Posterior cingulate gyrus (tissue), 11 donors: ENCODE results near the gene DNAJC6.

ENCODE experiments used
- DNase-seq, 10 donors: peaks; one replicate each; pipeline versions ENCODE4 v3.0.0 to v3.0.0-alpha.2; 2020 to 2021; ENCODE audit warnings: mixed read lengths in 3 of 10
- intact Hi-C: fragments of 100-400 bp; cut with DNase I; formaldehyde crosslinking; loops from one replicate; pipeline ENCODE4 v1.15.1; 2023

Gene DNAJC6

DNA sequence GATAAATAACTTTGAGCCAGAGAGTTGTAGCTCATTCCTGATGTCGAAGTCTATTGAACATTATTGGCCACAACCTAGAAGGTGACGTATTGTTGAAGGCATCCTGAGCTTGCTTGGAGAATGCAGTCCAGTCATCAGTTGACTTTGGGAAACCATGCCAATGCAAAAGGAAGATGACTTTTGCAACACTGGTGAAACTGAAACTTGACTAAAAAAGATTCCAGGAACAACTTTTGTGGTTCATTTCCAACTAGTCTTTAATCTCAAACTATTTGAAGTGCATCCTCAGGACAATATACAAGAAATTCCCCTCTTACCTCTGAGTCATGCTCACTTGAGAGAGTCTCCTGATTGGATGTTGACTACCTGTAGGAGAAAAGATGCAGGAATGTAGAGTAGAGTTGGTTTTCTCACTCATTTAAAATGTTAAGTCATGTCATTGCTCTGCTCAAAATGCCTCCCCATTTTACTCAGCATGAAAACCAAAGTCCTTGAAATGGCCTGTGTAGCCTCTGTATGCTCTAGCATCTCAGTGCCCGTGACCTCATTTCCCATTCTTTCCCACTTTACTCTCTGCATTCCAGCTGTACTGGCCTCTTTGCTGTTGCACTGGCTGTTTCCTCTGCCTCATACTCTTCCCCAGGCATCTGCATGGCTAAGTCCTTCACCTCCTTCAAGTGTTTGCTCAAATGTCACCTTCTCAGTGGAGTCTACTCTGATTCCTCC lies 86.7 kb downstream of the DNAJC6 start:
- no peak for DNase-seq
- intact Hi-C loops = no loop called here

DNA sequence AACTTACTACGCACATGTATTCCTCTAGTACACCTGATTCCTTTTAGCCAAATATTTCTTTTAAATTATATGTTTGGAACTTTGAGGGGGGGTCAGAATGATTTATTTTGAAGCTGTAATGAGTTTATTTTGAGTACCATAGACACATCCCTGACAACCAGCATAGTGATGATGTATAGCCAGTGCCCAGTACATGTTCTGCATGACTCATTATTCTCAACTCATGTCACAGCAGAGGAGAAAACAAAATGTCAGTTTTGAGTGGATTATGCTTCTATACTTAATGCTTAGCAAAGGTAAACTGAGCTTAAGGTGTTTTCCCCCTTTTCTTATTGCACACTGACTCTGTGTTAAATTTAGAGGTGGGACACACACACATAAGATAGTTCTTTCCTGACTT lies 88.7 kb downstream of the DNAJC6 start:
- intact Hi-C loops = no loop called here
- no peak for DNase-seq

DNA sequence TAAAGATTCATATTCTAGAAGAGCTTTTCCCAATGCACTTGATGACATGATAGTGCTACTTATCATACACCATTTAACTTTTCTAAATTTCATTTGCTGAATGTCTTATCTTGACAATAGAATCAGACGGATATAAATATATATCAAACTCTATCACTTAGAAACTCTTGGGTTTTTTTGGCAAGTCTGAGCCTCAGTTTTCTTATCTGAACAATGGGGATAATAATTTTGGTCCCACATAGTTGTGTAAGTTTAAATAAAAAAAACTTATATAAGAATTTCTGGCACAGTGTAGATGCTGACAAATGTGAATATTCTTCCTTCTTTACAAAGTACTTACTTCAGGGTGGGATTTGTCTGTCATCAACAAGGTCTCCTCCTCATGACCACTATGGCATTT lies 89.7 kb downstream of the DNAJC6 start:
- DNase-seq = no peak

DNA sequence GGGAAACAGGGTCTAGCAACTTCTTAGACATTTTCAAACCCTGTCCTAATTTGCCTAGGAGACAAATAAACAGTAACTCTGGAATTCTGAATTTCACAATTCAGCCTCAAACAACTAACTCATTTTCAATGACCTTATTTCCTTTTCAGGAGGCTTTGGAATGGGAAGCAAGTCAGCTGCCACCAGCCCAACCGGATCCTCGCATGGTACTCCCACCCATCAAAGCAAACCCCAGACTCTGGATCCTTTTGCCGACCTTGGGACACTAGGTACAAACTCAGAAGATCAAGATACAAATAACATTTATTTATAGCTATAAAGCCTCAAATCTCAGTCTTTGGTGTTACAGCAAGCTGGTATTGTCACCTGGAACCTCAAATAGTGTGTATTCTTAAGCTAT lies 92.3 kb downstream of the DNAJC6 start:
- intact Hi-C loops = no loop called here
- peak in 1 of 10 donors; percentile 61 for DNase-seq

More for the DNA sequence above, 89.7 kb downstream of the DNAJC6 start:
- intact Hi-C loops = no loop called here

DNA sequence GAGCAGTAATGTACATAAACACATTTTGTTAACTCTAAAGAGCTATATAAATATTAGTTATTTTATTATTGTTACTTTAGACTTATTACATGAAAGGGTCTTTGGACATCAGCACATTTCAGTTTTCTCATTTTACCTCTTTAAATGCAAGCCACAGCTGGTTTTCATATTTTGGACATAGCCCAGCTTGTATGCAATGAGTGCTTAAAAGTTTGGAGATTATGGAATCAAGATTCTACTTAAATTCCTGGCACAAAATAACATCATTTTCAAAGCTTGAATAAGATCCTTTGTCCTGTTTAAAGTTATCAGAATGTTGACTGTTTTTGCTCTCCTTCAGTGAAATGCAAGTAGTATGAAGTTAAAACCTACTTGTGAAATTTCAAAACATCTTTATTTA lies 95.6 kb downstream of the DNAJC6 start:
- no peak for DNase-seq
- intact Hi-C loops = no loop called here

DNA sequence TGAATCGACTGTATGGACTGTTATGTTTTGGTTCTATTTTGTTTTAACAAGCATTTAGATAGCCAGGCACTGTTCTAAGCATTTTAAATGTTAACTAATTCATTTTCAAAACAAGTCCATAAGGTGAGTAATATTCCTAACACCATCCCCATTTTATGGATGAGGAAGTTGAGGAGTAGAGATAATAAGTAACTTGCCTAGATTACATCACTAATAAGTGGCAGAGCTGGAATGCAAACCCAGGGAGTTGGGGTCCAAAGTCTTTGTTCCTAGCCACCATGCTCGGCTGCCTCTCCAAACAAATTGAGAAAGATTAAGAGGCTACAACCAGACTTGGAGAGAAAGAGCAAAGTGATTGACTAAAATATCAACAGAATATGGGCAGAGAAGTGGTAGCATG lies 98.5 kb downstream of the DNAJC6 start:
- DNase-seq = no peak
- intact Hi-C loops = no loop called here

DNA sequence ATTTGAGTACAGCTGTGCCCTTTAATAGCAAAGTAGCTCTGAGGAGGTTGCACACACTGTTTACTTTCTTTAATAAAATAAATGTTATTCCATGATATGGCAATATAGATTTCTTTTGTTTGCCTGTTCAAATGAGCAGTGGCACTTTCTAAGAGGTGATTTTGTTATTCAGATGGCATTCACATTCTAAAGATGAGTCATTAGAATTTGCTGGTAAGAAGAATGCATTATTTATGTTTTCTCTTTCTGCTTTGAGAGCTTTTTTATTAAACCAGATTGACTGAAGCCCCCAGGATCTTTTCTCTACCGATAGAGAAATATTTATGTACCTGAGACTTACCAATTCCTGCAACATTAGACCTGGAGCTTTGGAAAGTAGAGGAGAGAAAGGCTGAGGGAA lies 100.0 kb downstream of the DNAJC6 start:
- no peak for DNase-seq
- intact Hi-C loops = no loop called here

DNA sequence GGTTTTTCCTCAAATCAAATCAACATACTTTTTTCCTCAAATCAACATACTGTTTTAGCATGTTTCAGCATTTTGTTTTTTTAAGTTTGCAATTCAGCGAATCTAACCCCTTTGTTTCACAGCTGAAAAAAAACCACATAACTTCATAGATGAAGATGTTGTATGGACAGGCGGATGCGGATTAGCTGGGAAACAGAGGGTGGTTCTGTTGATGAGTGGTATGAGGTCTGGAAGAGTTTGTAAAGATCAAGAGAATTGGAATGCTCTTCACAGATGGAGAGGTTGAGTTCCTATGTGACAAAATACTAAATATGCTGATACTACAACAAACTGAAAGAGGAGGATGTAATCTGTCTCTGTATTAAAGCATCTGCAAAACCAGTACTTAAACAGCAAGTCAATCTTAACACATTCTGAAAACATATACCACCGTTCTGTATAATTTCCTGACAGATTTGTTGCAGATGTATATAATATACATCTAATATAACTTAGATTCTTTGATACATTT lies 100.5 kb downstream of the DNAJC6 start:
- intact Hi-C loops = no loop called here

DNA sequence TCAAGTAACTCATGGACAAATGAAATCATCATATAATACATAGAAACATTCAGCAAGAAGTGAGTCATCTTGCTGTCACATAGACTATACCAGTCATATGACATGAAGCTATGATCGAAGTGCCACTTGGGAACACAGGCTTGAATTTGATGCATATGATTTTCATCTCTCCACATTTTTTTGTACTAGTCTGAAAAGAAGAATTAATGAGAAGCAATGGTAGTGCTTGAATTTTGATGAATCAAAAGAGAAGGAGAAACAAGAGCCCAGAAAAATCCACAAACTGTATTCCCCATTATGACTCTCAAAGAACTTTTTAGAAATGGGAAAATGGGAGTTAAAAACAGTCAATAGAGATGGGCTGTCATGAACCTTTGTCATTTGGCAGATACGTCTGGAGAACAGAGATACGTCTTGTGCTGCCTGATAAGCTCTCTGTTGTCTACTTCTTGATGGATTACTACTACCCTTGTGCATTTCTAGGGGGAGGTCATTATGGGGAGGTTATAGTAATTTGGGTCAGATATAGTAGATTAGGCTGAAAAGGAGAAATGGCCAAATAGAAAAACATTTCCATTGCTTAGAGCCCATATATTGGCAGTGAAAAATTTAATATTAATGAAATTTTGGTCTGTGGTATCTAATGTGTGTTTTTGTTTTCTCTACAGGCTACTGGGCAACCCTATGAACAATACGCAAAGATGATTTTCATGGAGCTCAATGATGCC lies 103.1 kb downstream of the DNAJC6 start:
- no peak for DNase-seq
- intact Hi-C loops = no loop called here

More for the DNA sequence above, 100.5 kb downstream of the DNAJC6 start:
- DNase-seq = no peak

DNA sequence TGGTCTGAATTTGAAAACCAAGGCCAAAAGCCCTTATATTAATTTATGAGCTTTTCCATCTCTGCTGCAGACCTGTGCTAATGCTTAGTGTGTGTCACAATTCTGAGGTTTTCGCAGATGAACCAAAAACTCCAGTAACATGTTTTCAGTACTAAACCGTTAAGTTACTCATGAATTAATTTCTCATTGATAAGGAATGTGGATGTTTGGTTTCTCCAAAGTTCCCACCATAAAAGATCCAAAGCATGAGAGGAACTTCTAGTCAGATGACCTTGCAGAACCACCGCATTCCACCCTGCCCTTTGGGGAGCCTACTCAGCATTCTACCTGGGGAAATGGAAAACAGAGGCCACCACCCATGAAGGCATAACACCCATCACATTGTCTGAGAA lies 103.6 kb downstream of the DNAJC6 start:
- intact Hi-C loops = no loop called here

DNA sequence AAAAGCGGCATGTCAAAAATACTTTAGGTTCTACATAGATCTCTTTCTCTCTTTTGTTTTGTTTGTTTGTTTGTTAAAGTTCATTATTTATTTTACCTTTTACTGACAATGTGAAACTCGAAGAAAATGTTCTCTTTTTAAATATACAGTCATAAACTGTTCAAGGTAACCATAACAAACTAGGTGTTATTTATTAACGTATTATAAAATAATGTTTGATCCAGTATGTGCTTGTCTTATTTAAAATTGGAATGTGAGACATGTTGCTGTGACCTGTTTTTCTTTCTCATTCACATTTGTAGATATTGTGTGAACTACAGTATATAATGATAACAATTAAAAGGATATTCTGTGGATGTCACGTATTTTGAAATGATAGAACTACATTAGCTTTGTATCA lies 105.2 kb downstream of the DNAJC6 start:
- no peak for DNase-seq
- intact Hi-C loops = no loop called here

More for the DNA sequence above, 103.6 kb downstream of the DNAJC6 start:
- DNase-seq = no peak

DNA sequence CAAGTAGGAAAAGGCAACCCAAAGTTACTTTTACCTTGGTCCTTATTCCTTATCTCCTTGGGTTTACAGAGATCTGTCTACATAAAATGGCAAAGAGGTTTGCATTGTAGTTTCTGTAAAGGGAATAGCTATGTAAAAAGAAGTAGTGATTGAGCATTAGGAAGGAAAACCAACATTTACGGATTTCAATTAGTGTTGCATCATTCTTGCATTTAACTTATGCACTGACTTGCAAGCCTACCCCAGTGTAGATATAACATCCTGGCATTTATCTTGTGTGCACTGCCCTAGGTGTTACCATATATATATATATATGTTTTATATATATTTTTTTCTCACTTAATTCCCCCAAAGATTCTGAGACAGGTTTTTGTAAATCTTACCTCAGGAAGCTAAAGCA lies 107.4 kb downstream of the DNAJC6 start:
- no peak for DNase-seq
- intact Hi-C loops = no loop called here

DNA sequence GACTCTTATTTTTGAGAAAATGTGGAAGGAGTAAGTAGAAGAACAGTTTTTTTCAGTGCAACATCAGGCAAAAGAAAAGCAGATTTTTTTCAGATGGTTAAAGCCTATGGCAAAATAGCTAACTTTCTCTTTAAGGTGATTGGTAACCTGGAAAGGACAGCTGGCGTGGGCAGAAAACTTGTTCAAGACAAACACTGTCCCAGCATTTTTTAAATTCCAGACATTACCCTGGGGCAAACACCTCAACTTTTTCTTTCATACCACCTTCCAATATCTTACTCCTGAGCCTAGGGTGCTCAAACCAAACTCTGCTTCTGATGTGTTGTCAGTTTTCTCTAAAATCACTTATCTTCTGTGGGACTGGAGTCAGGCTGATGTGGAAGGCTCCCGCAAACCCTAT lies 108.4 kb downstream of the DNAJC6 start:
- intact Hi-C loops = no loop called here
- no peak for DNase-seq

DNA sequence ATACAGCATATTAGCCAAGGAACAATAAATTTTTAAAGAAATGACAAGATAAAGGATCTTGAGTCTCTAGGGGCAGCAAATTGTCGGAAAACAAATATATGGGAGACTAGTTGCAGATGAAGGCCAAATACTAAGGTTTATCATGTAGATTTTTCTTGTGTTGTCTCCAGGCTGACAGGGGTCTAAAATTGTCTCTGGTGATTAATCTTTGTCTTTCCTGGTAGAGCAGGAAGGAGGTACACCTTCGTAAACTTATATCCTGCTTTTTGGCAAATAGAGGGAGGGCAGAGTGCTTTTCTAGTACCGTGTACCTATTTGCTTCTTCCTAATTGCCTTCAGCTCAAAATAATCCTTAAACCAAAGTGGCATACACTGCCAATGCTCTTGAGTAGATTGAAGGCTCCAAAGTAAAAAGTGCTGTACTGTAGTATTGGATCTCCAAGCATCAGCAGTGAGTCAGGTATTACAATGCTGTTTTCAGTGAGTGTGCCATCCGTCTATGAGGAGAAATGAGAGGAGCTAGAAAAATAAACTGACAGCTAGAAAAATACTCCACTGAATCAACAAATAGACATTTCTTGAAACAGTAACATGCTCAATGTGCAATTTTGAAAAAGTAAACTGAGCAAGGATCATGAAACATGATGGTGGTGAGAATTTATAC lies 109.3 kb downstream of the DNAJC6 start:
- intact Hi-C loops = no loop called here
- no peak for DNase-seq

DNA sequence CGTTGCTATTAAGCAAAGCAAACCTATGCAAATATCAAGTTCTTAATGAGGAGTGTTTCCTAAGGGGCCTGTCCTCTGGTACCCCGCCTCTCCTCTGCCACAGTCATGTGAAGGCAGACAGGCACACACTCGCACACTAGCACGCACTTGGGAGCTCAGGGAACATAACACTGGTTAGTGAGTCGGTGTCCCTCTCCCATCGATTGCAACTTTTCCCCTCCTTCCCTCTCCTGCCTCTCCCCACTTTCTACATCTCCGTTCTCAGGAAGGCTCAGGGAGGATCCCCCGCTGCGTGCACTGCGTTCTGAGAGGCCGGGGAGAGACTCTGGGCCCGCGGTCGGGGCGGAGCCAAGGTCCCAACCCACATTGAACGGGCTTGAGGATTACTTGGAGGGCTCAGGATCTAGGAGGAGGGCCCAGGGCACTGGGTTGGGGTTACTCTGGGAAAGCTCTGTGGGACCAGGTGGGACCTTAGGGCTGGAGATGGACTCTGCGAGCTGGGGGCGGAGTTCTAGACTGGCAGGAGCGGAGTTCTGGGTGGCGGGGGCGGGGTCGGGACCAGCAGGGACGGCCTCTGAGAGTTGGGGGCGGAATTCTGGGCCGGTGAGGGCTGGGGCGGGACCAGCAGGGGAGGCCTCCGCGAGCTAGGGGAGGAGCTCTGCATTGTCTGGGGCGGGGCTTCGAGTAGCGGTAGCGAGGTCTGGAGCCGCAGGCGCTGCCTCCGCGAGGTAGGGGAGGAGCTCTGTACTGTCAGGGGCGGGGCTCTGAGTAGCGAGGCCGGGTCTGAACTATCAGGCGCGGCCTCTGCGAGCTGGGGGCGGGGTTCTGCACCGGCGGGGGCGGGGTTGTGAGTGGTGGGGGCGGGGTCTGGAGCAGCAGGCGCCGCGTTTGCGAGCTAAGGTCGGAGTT lies 110.6 kb downstream of the DNAJC6 start:
- intact Hi-C loops = loop anchor here (5.0 kb wide), 2 partner anchors 113 to 158 kb away; partner anchors contain the start of gene DNAJC6
- peak; percentile 89 to 100 (median 96) for DNase-seq

DNA sequence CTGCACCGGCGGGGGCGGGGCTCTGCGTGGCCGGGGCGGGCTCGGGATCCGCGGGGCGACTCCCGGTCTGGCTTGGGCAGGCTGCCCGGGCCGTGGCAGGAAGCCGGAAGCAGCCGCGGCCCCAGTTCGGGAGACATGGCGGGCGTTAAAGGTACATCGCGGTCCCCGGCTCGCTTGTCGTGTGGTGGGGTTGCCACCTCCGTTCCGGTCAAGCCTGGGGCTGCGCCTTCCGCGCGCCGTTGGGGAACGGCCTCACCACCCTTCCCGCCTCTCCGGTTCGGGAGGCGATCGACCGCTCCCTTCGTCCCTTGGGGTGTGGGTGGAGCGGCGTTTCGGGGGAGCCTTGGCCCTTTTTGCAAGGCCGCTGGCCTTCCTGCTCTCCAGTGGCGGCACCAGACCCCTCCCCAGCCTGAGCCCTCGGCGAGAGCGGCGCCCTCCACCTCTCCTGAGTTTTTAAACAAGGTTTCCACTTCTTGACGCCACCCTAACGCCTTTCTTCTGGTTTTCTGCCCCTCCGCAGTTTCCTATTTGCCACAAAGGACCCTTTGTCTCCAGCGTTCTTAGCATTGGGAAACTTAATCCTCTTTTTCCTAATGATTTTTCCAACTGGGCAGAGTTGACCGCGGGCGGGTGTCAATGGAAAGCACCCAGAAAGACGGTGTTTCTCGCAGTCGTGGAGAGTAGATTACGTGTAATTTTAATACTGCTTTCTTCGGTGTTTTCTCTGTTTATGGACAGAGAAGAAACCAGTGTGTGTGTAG lies 111.4 kb downstream of the DNAJC6 start, which contains the start of the genes LEPR and LEPROT:
TSS of gene LEPR (plus strand) at position 79 of the 761 bp plus-strand sequence. CDS start 144,898 bp downstream, outside the sequence.
TSS of gene LEPROT (plus strand) at position 79 of the 761 bp plus-strand sequence. CDS start at position 136, 57 bp downstream.
- DNase-seq = peak in 1 of 10 donors; percentile 3
- intact Hi-C loops = loop anchor here (5.0 kb wide), 2 partner anchors 113 to 158 kb away; partner anchors contain the start of gene DNAJC6

DNA sequence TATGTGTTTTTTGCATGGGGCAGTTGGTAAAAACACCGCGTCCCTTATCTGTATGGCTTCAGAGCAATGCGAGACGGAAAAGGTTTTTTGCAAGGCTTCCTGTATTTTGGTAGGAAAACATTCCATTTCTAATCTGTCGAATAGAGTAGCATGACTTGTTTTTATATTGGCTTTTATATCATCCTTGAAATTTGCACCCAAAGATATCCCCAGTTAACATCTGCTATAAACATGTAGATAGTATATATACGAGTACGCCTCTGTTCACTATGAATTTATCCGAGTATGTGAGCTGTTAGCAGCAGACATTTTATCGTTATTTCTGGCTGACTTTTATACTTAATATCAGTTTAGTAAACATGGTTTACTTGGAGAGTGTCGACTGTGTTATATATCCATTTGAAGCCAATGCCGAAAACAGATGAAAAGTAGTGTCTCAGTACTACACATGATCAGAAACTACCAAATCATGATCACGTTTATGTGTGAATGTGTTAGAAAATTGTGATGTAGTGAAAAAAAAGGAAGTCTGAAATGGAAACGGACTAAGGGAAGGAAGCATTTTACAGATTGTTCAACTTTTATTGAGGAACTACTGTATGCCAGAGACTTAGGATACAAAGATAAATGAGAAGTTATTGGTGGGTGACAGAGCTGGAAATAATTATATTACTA lies 112.1 kb downstream of the DNAJC6 start:
- intact Hi-C loops = loop anchor here (5.0 kb wide), 2 partner anchors 114 to 159 kb away; partner anchors contain the start of gene DNAJC6
- DNase-seq = no peak
